ENCODE data around the gene MMP24OS.

Gene MMP24OS

DNA sequence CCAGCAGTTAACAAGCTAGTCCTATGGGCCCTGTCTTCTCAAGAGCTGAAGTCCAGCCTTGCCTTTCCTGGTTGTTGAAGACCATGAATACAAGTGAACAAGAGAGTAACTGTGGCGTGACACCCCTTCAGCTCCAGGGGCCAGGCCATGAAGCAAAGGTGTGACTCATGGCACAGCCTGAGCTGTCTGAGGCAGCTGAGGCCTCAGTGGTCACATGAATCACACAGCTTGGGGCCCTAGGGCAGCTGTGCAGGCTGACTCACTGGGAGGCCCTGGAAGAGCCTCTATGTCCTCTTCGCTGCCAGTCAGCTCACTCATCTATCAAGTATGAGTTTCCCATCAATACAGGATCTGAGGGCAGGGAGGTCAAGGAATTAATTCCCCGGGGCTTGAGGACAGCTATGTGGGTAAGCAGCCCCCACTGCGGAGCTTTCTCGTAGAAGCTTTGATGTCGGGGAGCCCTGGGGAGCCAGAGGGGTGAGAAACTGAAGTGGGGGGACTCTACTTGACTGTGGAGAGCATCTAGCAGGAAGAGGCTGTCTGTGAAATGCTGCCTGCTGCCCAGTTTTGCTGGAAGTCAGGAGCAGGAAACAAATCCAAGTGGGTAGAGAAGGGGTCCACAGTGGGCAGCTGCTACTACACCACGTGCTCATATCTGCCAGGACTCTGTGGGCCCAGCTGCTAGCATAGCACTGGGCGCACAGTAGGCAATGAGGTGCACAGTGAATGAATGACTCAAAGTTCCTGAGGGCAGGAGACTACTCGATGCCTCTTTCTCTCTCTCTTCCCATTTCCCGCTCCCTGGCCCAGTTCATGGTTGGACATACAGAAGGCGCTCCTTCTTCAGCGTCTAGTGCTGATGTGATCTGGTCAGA lies 28.0 kb upstream of the MMP24OS start:
- peak in 2 of 4 experiments; percentile 35 to 63 for DNase-seq

DNA sequence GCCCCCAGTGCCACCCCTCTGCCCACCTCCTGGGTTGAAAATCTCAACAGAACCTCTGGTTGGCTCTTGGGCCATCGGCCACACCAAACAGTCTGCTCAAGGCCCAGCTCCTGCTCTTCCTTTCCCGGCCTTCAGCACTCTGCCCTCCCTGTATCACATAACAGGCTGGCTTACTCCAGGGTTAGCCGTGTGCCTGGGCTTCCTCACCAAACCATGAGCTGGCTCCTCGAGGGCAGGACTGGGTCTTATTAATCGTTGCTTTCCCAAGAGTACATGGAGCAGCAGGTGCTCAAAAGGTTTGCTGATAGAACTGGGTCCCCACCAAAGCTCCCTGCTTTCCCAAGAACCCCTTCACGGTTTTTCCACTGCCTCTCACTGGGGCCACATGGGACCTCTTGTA lies 27.0 kb upstream of the MMP24OS start:
- DNase-seq: no peak

DNA sequence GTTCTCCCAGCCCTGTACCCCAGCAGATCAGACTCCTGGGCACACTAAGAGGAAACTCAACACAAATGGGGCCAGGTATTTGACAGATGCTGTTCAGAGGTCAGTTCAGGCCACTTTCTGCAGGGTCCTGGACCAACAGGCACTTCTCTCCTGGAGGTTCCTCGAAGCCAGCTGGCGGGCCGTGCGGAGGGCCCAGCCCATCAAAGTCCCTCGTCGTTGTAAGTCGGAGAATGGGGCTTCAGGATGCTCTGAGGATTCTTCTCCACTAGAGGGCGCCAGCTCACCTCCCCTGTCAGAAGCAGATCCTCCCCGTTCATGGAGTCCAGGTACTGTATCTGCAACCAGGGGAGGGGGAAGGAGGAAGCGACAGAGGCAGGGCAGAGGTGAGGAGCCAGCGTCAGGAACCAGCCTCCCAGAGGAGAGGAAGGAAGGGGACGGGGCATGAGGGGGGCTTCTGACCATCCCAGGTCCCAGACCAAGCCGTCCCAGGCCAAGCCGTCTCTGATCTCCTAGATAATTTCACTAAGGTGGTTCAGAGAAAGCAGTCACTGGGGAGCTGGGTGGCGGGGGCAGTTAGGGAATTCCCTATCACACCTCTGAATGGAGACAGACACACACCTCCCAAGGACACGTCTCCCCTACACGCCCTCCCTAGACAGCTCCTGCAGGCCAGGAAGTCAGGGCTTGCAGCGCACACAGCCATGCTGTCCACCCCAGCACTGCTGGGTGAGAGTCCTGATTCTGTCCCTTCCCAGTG lies 26.0 kb upstream of the MMP24OS start:
- DNase-seq: peak; percentile 61 to 74 (median 64)

DNA sequence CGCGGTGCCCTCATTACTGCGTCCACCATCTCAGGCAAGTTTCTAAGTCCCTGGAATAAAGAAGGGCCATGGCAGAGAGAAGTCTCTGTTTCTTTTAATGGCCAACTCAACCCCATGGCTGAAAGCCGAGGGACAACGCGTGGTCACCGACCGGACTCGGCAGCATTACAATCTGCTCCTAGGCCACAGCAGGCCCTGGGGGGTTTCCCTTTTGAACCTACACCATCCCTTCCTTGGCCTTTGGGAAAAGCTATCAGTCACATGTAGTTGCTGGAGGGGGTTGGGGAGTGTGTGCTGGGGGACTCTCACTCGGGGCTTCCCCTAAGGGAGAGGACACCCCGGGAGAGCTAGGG lies 25.4 kb upstream of the MMP24OS start:
- no peak for DNase-seq

DNA sequence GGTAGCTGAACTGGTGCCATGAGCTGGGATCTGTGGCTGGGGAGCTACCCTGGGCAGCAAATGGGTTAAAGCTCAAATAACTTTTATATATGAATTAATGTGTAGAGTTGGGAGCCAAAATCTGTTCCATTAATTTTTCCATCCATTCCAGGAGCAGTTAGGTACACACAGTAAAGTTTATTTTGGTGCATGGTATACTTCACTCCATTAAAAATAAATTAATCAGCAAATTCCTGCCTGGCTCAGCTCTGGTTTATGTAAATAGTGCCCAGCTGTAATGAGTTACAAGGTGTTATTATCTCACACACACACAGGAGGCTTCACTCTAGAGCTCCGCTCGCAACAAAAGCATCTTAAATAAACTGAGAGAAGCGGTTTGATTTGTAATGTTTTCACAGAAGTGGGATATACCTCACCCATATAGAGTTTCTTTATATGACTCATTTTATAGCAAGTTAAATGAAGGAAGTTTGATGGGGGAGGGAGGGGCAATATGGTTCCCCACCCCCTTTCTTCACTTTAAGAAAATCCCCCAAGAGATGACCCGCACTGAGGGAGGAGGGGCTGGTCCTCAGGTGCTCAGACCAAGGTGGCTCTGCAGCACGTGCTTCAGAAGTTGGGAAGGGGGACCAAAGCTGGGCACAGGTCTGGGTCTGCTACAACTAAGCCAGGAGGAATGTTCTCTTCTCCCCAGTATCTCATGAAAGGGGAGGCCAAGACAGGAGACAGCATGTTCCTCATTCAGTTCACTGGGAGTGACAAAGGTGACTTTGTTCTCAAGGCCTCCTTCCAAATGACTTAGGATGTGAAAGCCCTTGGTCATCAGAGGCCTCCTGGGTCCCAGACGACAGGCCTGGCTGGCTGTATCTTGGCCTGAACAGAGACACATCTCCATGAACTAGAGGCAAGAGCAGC lies 24.8 kb upstream of the MMP24OS start:
- no peak for DNase-seq

DNA sequence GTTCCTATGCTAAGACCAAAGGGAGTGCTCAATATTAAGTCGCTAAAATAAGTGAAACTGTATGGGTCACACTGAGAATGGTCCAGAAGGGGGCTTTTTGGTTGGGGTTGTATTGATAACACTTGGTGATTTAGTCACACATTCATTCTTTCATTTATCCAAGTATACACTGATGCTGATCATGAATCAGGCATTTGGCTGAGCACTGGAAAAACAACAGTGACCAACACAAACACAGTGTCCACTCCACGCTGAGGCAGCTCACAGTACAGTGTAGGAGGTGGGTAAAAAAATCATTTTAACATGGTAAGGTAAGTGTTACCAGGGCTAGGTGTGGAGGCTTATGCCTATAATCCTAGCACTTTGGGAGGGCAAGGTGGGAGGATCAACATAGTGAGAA lies 23.5 kb upstream of the MMP24OS start:
- no peak for DNase-seq

DNA sequence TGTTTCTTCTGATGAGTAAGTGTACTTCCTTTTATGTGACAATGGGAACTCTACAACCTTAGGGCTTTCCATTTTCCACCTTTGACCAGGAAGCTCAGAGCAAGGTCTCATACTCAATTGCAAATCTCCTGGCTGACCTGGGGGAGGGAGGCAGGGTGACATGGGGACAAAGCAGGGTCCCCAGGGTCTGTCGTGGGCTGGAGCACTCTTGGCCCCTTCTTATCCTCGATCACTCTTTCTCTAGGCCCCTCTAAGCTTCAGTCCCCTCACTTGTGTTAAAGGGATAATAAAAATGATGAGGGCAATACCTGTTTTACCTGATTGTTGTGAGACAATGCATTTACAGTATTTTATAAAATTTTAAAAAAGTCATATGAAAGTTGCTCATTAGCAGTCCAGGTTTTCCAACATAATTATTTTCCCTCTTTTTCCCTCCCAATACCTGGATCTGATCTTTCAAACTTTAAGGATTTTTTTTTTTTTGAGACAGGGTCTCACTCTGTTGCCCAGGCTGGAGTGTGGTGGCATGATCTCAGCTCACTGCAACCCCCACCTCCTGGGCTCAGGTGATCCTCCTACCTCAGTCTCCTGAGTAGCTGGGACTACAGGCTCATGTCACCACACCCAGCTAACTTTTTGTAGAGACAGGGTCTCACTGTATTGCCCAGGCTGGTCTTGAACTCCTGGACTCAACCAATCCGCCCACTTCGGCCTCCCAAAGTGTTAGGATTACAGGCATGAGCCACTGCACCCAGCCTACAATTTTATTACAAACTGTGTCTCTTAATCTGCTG lies 22.7 kb upstream of the MMP24OS start:
- no peak for DNase-seq

DNA sequence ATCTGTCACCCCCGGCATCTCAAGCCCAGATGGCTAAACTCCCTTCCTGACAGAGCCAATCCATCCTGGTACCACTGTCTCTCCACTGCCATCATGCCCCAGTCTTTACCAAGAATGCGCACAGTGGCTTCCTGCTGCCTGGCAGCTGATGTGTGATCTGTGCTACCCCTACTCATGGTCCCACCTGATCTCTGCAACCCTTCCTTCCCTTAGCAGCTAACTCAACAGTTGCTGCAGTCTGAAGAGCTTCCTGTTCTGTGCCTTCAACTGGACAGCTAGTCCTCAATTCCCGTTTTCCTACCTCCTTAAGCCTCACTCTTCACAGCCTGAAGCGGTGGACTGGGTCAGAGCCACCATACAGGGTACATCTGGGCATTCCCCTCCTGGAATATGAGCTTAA lies 21.9 kb upstream of the MMP24OS start:
- no peak for DNase-seq

DNA sequence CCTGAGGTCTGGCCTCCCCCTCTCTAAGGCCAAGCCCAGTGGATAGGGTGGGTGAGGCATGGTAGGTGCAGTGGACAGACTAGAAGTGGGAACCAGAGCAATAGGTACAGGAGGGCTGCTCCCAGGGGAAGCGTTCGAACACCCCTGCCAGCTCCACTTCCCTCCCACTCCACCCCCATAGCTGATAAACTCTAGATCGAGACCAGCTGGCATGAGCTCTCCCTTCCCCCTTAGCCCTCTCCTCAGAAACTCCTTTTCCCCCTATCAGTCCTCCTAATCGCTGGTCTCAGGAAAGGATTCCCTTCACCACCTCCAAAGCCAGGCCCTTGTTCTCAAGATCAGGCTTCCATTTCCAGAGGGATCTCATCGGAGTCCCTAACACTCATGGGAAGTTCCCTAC lies 20.3 kb upstream of the MMP24OS start:
- DNase-seq: no peak

DNA sequence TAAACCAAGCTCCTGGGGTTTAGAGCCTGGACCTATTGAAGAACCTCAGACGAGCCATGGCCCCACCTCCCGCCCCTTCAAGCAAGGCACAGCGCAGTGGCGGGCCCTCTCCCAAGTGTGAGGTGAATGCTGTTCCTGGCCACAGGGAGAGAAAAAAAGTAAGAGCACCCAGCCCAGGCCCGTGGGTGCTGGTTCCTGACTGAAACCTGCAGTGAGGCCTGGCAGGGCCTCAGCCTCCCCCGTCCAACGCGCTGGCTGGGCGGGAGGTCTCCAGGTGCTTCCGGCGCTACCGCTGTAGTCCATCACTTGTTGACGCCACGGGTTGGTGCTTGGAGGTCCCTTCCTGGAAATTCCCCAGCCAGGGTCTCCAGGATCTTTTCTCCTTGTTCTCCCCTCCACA lies 19.8 kb upstream of the MMP24OS start:
- no peak for DNase-seq

DNA sequence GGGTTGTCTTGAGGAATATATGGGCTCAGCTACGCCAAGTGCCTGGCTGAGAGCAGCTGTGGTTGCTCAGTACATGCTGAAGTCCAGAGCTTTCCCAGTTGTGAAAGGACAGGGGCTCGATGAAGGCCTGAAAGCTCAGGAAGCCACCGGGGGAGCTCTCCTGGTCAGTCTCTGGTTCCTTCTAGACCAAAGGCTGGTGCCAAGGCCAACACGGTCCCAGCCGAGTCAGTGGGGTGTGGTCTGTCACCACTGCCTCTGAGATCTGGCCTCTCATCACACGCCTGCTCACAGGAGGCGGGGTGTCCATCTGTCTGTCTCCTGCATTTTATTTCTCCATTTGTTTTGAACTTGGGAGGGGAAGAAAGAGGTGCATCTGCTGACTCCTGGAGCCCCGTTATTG lies 19.2 kb upstream of the MMP24OS start:
- no peak for DNase-seq

DNA sequence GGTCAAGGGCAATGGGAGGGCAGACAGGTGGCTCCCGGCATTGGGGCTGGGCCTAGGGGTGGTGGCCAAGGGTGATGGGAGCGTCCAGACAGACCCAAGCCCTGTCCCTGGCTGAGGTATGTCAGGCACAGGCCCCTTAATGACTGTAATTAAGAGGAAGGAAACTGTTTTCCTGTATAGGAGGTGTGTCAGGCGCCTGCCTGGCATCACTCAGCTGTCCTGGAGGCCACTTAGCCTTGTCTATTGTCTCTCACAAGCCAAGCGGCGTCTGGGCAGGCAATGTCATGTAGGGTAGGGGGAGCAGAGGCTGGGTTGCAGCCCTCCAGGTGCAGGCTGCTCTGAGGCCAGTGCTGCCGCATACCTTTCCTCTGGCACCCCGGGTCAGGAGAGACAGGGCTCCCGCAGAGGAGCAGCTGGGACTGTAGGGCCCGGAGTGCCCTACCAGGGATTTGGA lies 18.2 kb upstream of the MMP24OS start:
- no peak for DNase-seq

DNA sequence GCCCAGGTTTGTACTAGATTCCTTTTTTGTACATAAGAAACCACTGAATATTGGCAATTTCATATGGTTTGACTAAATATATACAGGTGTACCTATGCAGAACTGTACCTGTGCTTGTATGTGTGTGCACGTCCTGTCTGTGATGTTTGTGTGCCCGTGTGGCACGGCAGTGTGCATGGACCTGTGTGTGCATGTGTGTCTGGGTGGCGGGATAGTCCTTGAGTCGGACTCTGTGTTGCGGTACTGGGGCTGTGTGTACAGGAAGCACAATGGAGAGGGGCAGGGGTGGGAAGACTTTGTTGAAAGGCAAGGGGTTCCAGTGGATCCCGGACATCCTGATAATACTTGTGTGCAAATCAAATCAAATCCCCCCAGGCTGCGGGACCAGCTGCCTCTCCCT lies 17.8 kb upstream of the MMP24OS start:
- DNase-seq: no peak

DNA sequence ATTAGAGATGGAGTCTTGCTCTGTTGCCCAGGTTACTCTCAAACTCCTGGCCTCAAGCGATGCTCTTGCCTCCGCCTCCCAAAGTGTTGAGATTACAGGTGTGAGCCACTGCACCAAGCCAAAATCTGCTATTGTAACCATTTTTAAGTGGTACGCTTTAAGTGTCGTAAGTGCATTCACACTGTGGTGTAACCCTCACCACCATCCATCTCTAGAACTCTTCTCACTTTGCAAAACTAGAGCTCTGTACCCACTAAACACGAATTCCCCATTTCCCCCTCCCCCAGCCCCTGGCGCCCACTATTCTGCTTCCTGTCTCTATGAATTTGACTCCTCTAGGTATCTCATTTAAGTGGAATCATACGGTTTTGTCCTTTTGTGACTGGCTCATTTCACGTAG lies 17.1 kb upstream of the MMP24OS start:
- no peak for DNase-seq

DNA sequence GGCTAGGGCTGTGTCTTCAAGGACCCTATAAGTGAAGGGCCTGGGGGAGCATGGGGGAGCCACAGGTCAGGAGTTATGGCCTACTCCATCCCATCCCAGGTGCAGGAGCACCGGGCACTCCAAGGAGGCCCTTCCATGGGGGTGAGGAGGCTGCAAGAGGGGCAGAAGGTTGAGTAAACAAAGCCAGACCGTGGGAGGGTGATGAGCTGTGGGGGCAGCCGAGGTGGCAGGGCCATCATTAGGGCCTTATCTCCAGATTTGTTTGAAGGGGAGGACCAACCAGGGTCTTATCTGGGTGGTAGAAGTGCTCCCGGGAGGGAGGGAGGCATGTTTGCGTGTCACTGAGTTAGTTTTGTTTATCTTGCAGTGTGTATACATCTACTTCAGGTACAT lies 16.4 kb upstream of the MMP24OS start:
- no peak for DNase-seq

DNA sequence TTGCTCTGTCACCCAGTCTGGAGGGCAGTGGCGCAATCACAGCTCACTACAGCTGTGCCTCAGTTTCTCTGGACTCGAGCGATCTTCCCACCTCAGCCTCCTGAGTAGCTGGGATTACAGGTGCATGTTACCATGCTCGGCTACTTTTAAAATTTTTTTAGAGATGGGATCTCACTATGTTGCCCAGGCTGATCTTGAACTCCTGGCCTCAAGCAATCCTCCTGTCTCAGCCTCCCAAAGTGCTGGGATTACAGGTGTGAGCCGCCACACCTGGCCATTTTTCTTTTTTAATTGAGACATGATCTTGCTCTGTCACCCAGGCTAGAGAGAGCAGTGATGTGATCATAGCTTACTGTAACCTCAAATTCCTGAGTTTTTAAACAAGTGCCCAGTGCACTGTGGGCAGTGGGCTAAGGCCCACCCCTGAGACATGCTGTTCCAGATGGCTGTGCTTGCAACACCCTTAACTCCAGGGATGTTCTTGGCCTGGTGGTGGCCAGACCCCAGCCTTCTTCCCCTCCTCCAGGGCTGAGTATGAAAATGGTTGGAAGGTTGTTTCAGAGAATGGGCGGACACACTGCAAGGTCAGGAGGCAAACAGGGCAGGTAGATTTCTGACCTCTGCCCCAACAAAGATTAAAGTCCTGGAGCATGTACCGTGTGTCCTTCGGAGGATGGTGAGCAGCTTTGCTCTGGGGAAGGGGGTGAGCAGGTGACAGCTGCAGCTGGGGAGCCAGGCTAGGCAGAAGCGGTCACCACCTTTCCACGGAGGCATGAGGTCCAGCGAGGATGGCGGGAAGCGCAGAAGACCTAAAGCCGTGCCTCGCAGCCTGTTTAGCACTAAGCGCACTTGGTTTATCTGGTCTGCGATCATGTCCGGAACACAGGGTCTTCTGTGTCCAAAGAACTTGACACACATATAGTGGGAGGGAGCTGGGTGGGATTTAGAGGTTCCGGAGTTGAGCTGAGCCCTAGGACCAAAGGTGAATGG lies 15.7 kb upstream of the MMP24OS start:
- no peak for DNase-seq

DNA sequence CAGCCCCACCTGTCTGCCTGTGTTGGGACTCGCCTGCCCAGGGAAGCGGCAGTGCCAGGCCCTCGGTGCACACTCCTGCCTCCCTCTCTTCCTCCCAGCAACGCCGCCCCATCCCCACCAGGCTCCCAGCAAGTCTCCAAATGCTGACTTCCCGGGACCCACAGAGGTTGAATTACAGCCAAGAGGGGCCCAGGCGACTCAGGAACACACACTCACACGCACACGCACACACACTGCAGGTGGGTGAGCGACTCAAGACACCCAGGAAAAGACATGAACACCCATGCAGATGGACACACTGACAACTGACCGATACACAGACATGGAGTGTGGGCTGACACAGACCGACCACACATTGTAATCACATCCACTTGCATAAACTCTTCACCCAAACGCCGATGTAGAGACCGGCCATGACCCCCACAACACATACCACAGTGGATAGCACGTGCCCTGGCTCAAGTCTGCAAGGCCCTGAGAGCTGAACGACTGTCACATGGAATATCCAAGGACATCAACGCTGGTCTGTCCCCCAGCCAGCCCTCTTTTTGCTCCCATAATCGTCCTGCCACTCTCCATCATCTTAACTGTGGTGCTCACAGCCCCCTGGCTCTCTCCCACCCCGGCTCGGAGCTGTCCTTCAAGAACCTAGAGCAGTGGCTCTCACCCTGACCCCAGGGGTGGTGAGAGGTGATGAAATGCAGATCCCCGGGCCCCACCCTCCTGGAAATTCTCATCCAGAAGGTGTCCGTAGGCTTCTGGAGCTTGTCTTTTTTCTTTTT lies 14.8 kb upstream of the MMP24OS start:
- DNase-seq: no peak

DNA sequence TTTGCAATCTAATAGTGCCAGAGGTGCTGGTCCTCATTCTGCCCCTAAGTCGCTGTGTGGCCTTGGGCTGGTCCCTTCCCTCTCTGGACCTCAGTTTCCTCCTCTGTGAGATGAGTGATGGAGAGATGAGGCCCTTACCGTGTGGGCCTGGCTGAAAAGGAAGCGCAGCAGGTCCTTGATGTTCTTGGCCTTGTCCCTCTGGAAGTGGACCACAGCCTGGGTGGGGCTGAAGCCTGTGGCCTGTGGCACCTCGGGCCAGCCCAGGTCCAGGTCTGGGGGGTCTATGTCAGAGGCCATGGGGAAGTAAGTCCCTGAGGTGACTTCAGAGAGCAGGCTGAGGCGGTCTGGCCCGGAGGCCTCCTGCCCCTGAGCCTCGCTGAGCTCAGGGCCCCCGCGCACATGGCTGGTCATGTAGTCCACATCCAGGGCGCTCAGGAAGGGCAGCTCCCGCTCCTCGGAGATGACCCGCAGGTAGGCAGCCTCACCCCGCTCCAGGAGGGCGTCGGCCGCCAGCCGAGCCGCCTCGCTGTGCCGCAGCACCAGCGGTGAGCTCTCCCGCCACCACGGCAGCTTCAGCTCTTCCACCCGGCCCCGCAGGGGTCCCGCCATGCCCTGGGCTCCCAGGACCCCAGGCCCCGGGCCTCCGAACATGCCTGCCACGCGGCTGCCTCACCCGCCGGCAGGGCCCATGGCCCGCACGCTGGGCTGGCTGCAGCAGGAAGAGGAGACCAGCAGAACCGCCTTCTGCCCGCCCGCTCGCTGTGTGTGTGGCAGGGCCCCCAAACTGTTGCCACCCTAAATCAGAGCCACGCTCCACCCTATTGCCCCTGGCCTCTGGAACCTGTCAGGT lies 14.0 kb upstream of the MMP24OS start, which contains the start of gene FAM83C:
Gene FAM83C (minus strand): TSS at position 772 of the 850 bp plus-strand sequence. CDS start 121 bp downstream, at position 651.
- no peak for DNase-seq

DNA sequence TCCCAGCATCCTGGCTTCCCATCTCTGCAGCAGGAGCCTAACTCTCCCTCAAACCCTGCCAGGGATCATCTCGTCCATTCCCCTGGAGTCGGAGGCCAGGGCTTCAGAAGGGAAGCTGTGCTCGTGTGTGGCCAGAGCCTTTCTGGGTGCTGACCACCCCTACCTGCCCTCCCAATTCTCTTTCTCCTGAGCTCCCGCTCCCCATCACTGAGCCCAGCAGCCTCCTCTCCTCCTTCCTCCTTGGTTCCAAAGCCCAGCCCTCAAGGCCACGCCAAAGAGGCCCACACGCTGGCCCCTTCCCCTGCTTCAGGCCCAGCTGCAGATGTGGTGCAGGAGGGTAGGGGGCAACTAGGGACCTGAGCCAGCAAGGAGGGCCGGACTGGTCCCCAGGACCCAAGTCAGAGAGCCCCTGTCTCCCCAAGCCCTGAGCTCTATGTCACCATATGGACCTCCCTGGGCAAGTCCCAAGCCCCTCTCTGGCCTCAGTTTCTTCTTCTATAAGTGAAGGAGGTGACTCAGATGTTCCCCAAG lies 13.0 kb upstream of the MMP24OS start:
- DNase-seq: no peak

All from activated CD4-positive, CD25-positive, alpha-beta regulatory T cell (primary cell).